Measurements from ENCODE around the gene SLC14A1.

SLC14A1 gene

DNA sequence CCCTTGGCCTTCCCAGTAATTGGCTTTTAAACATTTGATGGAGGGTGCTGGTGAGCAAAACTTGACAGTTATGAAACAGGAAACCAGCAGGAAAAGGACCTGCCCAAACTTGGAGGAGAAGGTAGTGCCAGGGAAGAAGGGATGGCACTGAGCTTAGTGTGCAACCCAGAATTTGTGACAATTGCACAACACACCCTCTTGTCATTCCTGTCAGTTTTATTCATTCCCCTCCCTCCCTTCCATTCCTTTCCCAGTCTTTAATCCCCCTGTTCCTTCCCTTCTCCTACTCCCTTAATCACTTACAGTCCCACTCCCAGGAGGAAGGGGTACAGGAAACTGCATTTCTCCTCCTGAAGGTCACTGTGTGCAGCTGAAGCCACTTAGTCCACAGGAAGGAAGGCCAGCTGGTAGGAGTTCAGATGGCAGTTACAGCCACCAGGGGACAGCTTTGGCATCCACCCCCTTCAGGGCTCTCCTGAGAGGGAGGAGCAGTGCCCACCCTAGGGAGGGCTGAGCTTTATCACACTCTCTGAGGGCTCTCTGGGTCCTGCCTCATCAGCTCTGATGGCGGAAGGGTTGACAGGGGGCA, 77.5 kb downstream of the SLC14A1 start:
- DNase-seq (ENCODE audit: low read depth), result no peak
